Measurements from ENCODE around the gene ARHGAP24. TPM values are rescaled to one million over a fixed set of nuclear protein-coding genes. Genes with fewer than 3 reads are reported as not detected.

ARHGAP24 gene
- total and polyA plus RNA-seq, 8 donors, result 10.5 to 34.7 (median 17.1) TPM

GRCh38 chr4:85548841-85549240 lies 73.9 kb downstream of the ARHGAP24 start:
- WGBS, 2 donors, result 81 to 83% methylated on average over 2 of the region's 2 CpGs
- ATAC-seq (no peak), DNase-seq (no peak), FAIRE-seq (no peak)
- Histone ChIP-seq H3K27ac (no peak overlapping the region), H3K4me1 (peaks cover 0 to 14% (median 0%) of the 10 kb centered on the region in 3 donors), H3K4me3 (no peak overlapping the region), H3K27me3 (no peaks in the 10 kb centered on the region), H3K9me3 (no peaks in the 10 kb centered on the region), H3K36me3 (no peaks in the 10 kb centered on the region)
- TF ChIP-seq CTCF (IDR thresholded peaks at IDR 0.05), result no peak
- intact Hi-C loops (cut with DNase I), result no loop called here

DNA sequence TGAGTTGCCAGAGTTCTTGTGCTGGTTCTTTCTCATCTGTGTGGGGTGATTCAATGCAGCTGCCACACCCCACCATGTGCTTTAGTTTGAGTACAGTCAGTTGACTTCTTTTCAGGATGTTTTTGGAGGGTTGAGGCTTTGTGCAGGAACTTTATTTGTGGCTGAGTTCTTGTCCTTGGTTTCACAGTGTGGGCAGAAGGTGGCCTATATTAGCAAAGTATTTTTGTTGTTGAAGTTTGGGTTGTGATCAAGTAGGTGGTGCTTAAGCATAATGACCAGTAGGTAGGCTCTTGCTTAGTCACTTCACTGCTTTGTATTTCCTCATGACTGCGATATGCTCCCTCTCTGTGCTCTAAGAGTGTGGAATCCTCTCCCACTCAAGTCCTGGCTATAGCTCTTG lies 80.3 kb downstream of the ARHGAP24 start:
- H3K9me3 ChIP-seq, result no peaks in the 10 kb centered on the region
- intact Hi-C loops (cut with DNase I), result no loop called here
- H3K36me3 ChIP-seq, result no peaks in the 10 kb centered on the region
- FAIRE-seq (no peak), ATAC-seq (no peak), DNase-seq (no peak)
- no peaks in the 10 kb centered on the region for H3K27me3 ChIP-seq
- H3K27ac ChIP-seq, result no peak overlapping the region
- WGBS, 2 donors, result 98 to 100% methylated on average over 1 of the region's 1 CpG
- no peaks in the 10 kb centered on the region for H3K4me1 ChIP-seq
- no peak overlapping the region for H3K4me3 ChIP-seq
- no peak for TF ChIP-seq CTCF (IDR thresholded peaks at IDR 0.05)

DNA sequence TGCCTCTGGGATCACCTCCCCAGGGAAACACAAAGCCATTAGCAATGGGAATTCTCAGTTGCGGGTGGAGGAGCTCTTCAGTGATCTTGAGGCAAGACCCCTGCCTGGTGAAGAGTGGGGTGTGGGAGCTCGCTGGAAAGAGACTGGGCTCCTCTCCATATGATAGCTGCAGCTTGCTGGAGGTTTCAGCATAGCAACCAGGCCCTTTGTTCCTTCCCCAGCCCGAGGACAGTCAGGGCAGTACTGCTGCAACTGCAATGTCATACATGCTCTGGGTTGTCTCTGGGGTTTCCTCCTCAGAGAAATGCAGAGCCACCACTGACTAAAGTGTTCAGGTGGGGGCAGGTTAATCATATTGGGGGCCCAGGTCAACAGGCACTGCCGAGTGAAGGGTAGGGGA lies 81.3 kb downstream of the ARHGAP24 start:
- no peak for TF ChIP-seq CTCF (IDR thresholded peaks at IDR 0.05)
- ATAC-seq (no peak), DNase-seq (no peak), FAIRE-seq (no peak)
- intact Hi-C loops (cut with DNase I), result no loop called here
- 89 to 91% methylated on average over 4 of the region's 4 CpGs for WGBS, 2 donors
- H3K27ac ChIP-seq, result no peak overlapping the region
- no peaks in the 10 kb centered on the region for H3K9me3 ChIP-seq
- H3K4me3 ChIP-seq, result no peak overlapping the region
- H3K4me1 ChIP-seq, result no peaks in the 10 kb centered on the region
- H3K27me3 ChIP-seq, result no peaks in the 10 kb centered on the region
- no peaks in the 10 kb centered on the region for H3K36me3 ChIP-seq

DNA sequence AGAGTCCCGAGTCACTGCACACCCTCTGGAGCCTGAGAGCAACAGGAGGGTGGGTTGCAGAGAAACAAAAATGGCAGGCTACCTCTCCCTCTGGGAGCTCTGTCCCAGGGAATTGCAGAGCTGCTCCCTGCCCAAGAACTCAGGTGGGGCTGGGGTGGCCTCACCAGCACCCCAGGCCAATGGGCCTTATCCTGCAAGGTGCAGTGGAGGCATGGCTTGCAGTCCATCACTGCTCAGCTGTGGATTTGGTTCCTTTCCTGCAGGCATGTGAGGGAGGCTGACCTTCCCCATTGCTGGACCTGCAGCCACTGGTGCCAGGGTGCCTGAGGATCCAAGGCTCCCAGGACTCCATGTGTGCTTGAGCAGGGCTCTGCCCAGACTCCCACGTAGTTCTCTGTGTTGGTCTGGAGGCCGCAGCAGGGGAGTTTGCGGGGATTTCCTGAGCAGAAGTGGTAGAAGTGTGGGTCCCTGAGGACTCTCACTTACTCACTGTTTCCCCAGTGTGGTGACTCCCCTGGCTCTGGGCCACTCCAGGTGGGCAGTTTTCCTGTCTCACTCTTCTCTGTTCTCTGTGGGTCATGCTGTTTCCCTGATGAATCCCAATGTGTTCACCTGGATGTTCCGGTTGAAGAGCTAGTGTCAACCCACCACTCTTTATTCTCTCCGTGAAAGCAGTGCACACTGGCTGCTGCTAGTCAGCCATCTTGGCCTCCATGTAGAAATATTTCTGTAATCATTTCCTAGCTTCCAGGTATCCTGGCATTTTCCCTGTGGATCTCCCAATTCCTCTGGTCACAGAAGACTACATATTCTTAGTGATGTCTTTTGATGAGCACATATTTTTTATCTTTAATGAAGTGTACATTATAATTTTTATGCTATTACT lies 82.3 kb downstream of the ARHGAP24 start:
- Histone ChIP-seq H3K9me3 (no peaks in the 10 kb centered on the region), H3K27ac (no peak overlapping the region), H3K27me3 (no peaks in the 10 kb centered on the region), H3K4me1 (no peaks in the 10 kb centered on the region), H3K36me3 (no peaks in the 10 kb centered on the region), H3K4me3 (no peak overlapping the region)
- TF ChIP-seq CTCF (IDR thresholded peaks at IDR 0.05), result no peak
- FAIRE-seq (no peak), ATAC-seq (peak in 1 of 4 donors; percentile 11), DNase-seq (peak in 1 of 6 donors; percentile 21)
- intact Hi-C loops (cut with DNase I), result no loop called here
- 76 to 79% methylated on average over 6 of the region's 6 CpGs for WGBS, 2 donors
